GM12891 (cell line): ENCODE measurements around the gene MON2.

Experiments
- PAX5 ChIP-seq: IDR thresholded peaks from 2 replicates; pipeline ENCODE4 v1.6.1; 2011; ENCODE audit warnings: low read length, moderate library complexity, mild to moderate bottlenecking; ENCODE audit not compliant: insufficient read depth, severe bottlenecking
- POLR2A ChIP-seq: IDR thresholded peaks from 2 replicates; pipeline ENCODE4 v1.6.1; 2011; ENCODE audit warnings: low read depth, low read length, control low read depth
- SPI1 ChIP-seq: IDR thresholded peaks from 2 replicates; pipeline ENCODE4 v1.6.1; 2011; ENCODE audit warnings: low read depth, low read length, control low read depth
- TAF1 ChIP-seq: IDR thresholded peaks from 2 replicates; pipeline ENCODE4 v1.6.1; 2011; ENCODE audit warnings: low read depth, low read length, control low read depth

DNA sequence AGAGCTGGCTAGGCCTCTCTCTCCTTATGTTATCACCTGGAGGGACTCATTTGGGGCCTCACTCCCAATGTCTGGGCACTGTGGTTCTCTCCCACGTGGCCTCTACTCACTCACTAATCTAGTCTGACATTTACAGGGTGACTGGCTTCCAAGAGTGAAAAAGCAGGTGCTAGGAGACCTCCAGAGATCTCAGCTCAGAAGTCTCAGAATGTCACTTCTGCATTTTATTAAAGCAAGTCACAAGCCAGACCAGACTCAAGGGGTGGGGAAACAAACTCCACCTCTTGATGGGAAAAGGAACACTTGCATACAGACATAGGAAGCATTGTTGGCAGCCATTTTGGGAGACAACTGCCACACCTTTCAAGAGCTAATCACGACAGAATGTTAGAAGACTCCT, 175.9 kb downstream of the MON2 start:
- TF ChIP-seq POLR2A (no peak), SPI1 (peak; percentile 65), TAF1 (no peak), PAX5 (no peak)
